Measurements from ENCODE around the gene GUCY2F.

Gene GUCY2F

GRCh38 chrX:109357706-109358105 is 124.2 kb downstream of the GUCY2F start:
- H3K36me3 ChIP-seq (ENCODE audit: control insufficient read depth, insufficient read depth, low read length): no peaks in the 10 kb centered on the region
- H3K4me1 ChIP-seq (ENCODE audit: control insufficient read depth, insufficient read depth, low read length): no peaks in the 10 kb centered on the region
- no peak overlapping the region for H3K9ac ChIP-seq (ENCODE audit: low read depth, low read length)
- no peaks in the 10 kb centered on the region for H3K27me3 ChIP-seq (ENCODE audit: control insufficient read depth, insufficient read depth, low read length)
- no peaks in the 10 kb centered on the region for H3K9me3 ChIP-seq (ENCODE audit: control insufficient read depth, insufficient read depth, low read length)
- H3K4me3 ChIP-seq (ENCODE audit: low read depth, low read length): no peak overlapping the region

DNA sequence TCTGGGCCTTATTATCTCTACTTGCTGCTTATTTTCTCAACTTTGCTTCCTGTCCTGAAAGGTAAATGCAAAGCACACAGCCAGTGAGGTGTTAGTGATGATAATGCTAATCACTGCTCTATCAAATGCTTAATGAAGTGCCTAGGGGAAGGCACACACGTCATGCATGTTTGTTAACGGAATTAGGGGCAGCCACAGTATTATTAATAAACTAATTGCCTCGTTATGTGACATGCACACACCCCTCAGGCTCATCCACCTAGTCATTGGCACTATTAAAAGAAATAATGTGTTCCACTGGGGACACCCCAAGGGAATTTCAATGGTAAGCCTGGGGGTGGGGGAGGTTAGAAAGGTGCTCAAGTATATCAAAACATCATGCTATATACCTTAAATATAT is 125.2 kb downstream of the GUCY2F start:
- Histone ChIP-seq H3K4me3 (ENCODE audit: low read depth, low read length) (no peak overlapping the region), H3K9me3 (ENCODE audit: control insufficient read depth, insufficient read depth, low read length) (no peaks in the 10 kb centered on the region), H3K9ac (ENCODE audit: low read depth, low read length) (no peak overlapping the region), H3K27me3 (ENCODE audit: control insufficient read depth, insufficient read depth, low read length) (no peaks in the 10 kb centered on the region), H3K4me1 (ENCODE audit: control insufficient read depth, insufficient read depth, low read length) (no peaks in the 10 kb centered on the region), H3K36me3 (ENCODE audit: control insufficient read depth, insufficient read depth, low read length) (no peaks in the 10 kb centered on the region)

DNA sequence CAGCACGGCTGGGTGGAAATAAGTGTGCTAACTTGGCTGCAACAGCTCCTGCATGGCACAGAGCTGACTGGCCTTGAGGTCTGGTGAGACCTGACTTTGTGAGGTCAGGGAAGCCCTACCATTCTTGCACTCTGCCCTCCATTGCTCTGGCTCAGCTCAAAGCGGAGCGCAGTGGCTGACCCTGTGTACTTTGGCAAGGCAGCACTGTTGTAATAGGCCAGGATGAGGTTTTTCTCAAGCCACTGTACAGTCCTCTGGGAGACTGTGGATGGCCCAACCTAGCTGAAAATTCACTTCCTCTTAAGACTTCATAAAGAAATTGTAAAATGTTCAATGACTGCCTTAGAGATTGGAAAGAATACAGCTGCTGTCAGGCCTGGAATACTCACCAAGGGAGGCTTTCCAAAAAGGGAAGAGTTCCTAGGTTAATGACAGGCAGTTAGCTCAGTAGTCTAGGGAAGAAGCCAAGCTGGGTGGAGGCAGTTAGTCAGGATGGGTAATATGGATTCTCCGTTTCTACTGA is 129.8 kb downstream of the GUCY2F start:
- H3K36me3 ChIP-seq (ENCODE audit: control insufficient read depth, insufficient read depth, low read length): no peaks in the 10 kb centered on the region
- no peaks in the 10 kb centered on the region for H3K4me1 ChIP-seq (ENCODE audit: control insufficient read depth, insufficient read depth, low read length)
- H3K4me3 ChIP-seq (ENCODE audit: low read depth, low read length): no peak overlapping the region
- no peaks in the 10 kb centered on the region for H3K27me3 ChIP-seq (ENCODE audit: control insufficient read depth, insufficient read depth, low read length)
- H3K9me3 ChIP-seq (ENCODE audit: control insufficient read depth, insufficient read depth, low read length): no peaks in the 10 kb centered on the region
- no peak overlapping the region for H3K9ac ChIP-seq (ENCODE audit: low read depth, low read length)

GRCh38 chrX:109351557-109351956 is 130.3 kb downstream of the GUCY2F start:
- no peaks in the 10 kb centered on the region for H3K27me3 ChIP-seq (ENCODE audit: control insufficient read depth, insufficient read depth, low read length)

GRCh38 chrX:109350551-109350950 is 131.3 kb downstream of the GUCY2F start:
- Histone ChIP-seq H3K27me3 (ENCODE audit: control insufficient read depth, insufficient read depth, low read length) (no peaks in the 10 kb centered on the region), H3K4me1 (ENCODE audit: control insufficient read depth, insufficient read depth, low read length) (no peaks in the 10 kb centered on the region), H3K9ac (ENCODE audit: low read depth, low read length) (no peak overlapping the region), H3K4me3 (ENCODE audit: low read depth, low read length) (no peak overlapping the region), H3K36me3 (ENCODE audit: control insufficient read depth, insufficient read depth, low read length) (no peaks in the 10 kb centered on the region), H3K9me3 (ENCODE audit: control insufficient read depth, insufficient read depth, low read length) (no peaks in the 10 kb centered on the region)

More at GRCh38 chrX:109351557-109351956, 130.3 kb downstream of the GUCY2F start:
- Histone ChIP-seq H3K9ac (ENCODE audit: low read depth, low read length) (no peak overlapping the region), H3K4me1 (ENCODE audit: control insufficient read depth, insufficient read depth, low read length) (no peaks in the 10 kb centered on the region), H3K4me3 (ENCODE audit: low read depth, low read length) (no peak overlapping the region), H3K9me3 (ENCODE audit: control insufficient read depth, insufficient read depth, low read length) (no peaks in the 10 kb centered on the region), H3K36me3 (ENCODE audit: control insufficient read depth, insufficient read depth, low read length) (no peaks in the 10 kb centered on the region)

- no peaks in the 10 kb centered on the region for H3K9me3 ChIP-seq (ENCODE audit: control insufficient read depth, insufficient read depth, low read length)
- H3K9ac ChIP-seq (ENCODE audit: low read depth, low read length): no peak overlapping the region
- H3K4me3 ChIP-seq (ENCODE audit: low read depth, low read length): no peak overlapping the region
- H3K4me1 ChIP-seq (ENCODE audit: control insufficient read depth, insufficient read depth, low read length): no peaks in the 10 kb centered on the region
- H3K36me3 ChIP-seq (ENCODE audit: control insufficient read depth, insufficient read depth, low read length): no peaks in the 10 kb centered on the region
- H3K27me3 ChIP-seq (ENCODE audit: control insufficient read depth, insufficient read depth, low read length): no peaks in the 10 kb centered on the region
Observed at GRCh38 chrX:109350051-109350450, 131.8 kb downstream of the GUCY2F start.

DNA sequence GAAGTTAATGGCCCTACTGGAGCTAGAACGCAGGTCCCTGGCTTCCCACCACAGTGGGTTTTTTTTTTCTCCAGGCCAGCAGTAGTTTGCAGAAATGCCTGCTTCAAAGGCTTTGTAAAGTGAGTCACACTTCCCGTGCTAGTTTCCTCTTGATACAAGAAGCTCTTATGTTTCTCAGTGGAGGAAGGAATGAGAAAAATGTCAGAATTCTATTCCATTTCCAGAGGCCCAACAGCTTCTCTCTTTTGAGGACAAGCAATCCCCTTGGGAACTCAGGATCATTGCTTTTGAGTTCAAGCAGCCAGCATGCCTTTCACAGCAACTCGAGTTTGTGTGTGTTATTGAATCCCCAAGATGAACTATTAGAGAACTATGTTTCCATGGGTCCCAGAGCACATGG is 134.3 kb downstream of the GUCY2F start:
- no peak overlapping the region for H3K9ac ChIP-seq (ENCODE audit: low read depth, low read length)

DNA sequence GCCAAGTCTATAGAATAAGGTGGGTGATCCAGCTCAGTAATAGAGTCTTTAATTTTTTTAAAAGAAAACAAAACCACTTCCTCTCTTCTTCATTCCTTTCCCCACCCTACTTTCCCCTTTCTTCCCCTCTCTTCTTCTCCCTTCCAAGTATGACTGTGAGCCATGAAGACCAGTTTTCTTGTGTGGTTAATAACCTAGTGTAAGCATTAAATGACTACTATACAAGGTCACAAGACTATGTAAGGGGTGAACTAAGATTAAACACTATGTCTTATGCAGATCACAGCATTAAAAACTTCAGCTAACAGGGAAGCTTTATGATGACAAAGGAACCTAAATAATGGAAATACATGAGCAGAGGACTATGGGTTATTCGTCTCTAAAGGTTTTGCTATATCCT is 135.4 kb downstream of the GUCY2F start:
- H3K4me1 ChIP-seq (ENCODE audit: control insufficient read depth, insufficient read depth, low read length): no peaks in the 10 kb centered on the region
- H3K9ac ChIP-seq (ENCODE audit: low read depth, low read length): no peak overlapping the region
- H3K4me3 ChIP-seq (ENCODE audit: low read depth, low read length): no peak overlapping the region
- no peaks in the 10 kb centered on the region for H3K36me3 ChIP-seq (ENCODE audit: control insufficient read depth, insufficient read depth, low read length)
- no peaks in the 10 kb centered on the region for H3K27me3 ChIP-seq (ENCODE audit: control insufficient read depth, insufficient read depth, low read length)
- no peaks in the 10 kb centered on the region for H3K9me3 ChIP-seq (ENCODE audit: control insufficient read depth, insufficient read depth, low read length)

More for the DNA sequence above, 134.3 kb downstream of the GUCY2F start:
- Histone ChIP-seq H3K9me3 (ENCODE audit: control insufficient read depth, insufficient read depth, low read length) (no peaks in the 10 kb centered on the region), H3K36me3 (ENCODE audit: control insufficient read depth, insufficient read depth, low read length) (no peaks in the 10 kb centered on the region), H3K27me3 (ENCODE audit: control insufficient read depth, insufficient read depth, low read length) (no peaks in the 10 kb centered on the region), H3K4me1 (ENCODE audit: control insufficient read depth, insufficient read depth, low read length) (no peaks in the 10 kb centered on the region), H3K4me3 (ENCODE audit: low read depth, low read length) (no peak overlapping the region)

- Histone ChIP-seq H3K9me3 (ENCODE audit: control insufficient read depth, insufficient read depth, low read length) (no peaks in the 10 kb centered on the region), H3K27me3 (ENCODE audit: control insufficient read depth, insufficient read depth, low read length) (no peaks in the 10 kb centered on the region), H3K36me3 (ENCODE audit: control insufficient read depth, insufficient read depth, low read length) (no peaks in the 10 kb centered on the region), H3K9ac (ENCODE audit: low read depth, low read length) (no peak overlapping the region), H3K4me3 (ENCODE audit: low read depth, low read length) (no peak overlapping the region), H3K4me1 (ENCODE audit: control insufficient read depth, insufficient read depth, low read length) (no peaks in the 10 kb centered on the region)
Observed at GRCh38 chrX:109345856-109346255, 136.0 kb downstream of the GUCY2F start.

DNA sequence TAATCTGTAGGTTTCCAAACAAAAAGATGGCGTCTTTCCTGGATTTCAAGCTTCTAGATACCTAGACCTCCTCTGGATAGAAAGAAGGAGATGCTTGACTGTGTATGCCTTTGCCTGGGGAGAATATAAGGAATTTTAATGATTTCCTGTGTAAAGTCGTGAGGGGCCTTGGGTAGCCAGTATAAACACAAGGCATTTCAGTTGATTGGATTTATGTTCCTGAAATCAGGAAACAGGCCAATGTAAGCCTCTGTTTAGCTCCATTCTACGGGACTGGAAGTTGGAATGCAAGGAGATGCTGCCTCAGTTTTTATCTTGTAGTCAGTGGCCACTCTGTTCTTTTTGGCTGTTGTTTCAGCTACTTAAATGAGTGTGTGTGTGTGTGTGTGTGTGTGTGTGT is 137.2 kb downstream of the GUCY2F start:
- no peaks in the 10 kb centered on the region for H3K36me3 ChIP-seq (ENCODE audit: control insufficient read depth, insufficient read depth, low read length)
- H3K9ac ChIP-seq (ENCODE audit: low read depth, low read length): no peak overlapping the region
- no peak overlapping the region for H3K4me3 ChIP-seq (ENCODE audit: low read depth, low read length)
- H3K9me3 ChIP-seq (ENCODE audit: control insufficient read depth, insufficient read depth, low read length): no peaks in the 10 kb centered on the region
- H3K27me3 ChIP-seq (ENCODE audit: control insufficient read depth, insufficient read depth, low read length): no peaks in the 10 kb centered on the region
- H3K4me1 ChIP-seq (ENCODE audit: control insufficient read depth, insufficient read depth, low read length): no peaks in the 10 kb centered on the region

DNA sequence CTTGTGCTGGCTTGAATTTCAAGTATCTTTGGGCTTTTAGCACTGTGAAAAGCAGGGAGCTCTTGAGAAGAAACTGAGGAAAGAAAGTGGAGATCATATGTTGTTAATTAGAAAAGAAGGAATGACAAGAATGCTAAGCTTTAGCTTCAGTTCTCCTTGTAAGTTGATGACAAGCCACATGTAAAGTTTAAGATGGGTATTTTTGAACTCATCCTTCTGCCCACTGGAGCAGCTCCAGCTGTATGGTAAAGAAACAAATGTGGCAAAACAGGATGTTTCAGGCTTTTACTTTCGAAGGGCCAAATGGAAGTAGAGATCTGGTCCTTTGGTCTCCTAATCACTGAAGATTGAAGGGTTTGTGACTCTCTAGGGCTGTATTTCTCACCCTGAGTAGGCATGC is 137.8 kb downstream of the GUCY2F start:
- H3K36me3 ChIP-seq (ENCODE audit: control insufficient read depth, insufficient read depth, low read length): no peaks in the 10 kb centered on the region
- H3K4me1 ChIP-seq (ENCODE audit: control insufficient read depth, insufficient read depth, low read length): no peaks in the 10 kb centered on the region
- H3K9me3 ChIP-seq (ENCODE audit: control insufficient read depth, insufficient read depth, low read length): no peaks in the 10 kb centered on the region
- no peaks in the 10 kb centered on the region for H3K27me3 ChIP-seq (ENCODE audit: control insufficient read depth, insufficient read depth, low read length)
- H3K9ac ChIP-seq (ENCODE audit: low read depth, low read length): no peak overlapping the region
- no peak overlapping the region for H3K4me3 ChIP-seq (ENCODE audit: low read depth, low read length)

DNA sequence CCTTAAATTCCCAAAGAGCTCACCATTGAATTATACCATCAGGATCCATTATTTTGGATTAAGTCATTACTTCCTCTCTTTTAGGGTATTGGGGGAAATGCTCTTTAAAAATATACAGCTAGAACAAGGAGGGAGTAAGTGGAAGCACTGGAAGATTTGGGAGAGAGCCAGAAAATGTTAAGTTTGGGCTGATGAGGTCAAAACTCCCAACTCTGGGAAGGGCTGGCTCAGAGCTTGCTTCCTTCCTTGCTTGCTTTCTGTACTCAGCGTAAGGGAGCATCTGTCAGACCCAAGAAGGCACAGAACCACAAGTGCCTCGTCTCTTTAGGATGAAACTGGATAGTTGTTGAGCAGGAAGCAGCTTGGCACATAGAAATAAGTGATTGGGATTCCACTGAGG is 138.2 kb downstream of the GUCY2F start:
- no peak overlapping the region for H3K4me3 ChIP-seq (ENCODE audit: low read depth, low read length)
- no peaks in the 10 kb centered on the region for H3K9me3 ChIP-seq (ENCODE audit: control insufficient read depth, insufficient read depth, low read length)
- H3K4me1 ChIP-seq (ENCODE audit: control insufficient read depth, insufficient read depth, low read length): no peaks in the 10 kb centered on the region
- H3K9ac ChIP-seq (ENCODE audit: low read depth, low read length): no peak overlapping the region
- no peaks in the 10 kb centered on the region for H3K27me3 ChIP-seq (ENCODE audit: control insufficient read depth, insufficient read depth, low read length)
- no peaks in the 10 kb centered on the region for H3K36me3 ChIP-seq (ENCODE audit: control insufficient read depth, insufficient read depth, low read length)
